WTC11 (cell line): Measurements from ENCODE around the gene TCF7. TPM values are rescaled to one million over a fixed set of nuclear protein-coding genes. Genes with fewer than 3 reads are reported as not detected.

Experiments
- ATAC-seq: fragments of 200-7000 bp; cut with Tn5 transposase; 2 replicates; pipeline ENCODE4 v1.10.0; 2021; ENCODE audit warnings: mild to moderate bottlenecking, moderate library complexity
- CTCF ChIA-PET: fragments of 300-600 bp; sonication (Branson Sonifier 250); formaldehyde crosslinking; loops from one replicate; lab custom pipeline; 2021; ENCODE audit warnings: antibody characterized with exemption; lab: Charles Lee
- POLR2A ChIA-PET: fragments of 350-600 bp; sonication (Branson Sonifier 250); formaldehyde crosslinking; loops from one replicate; lab custom pipeline; 2021; ENCODE audit warnings: antibody characterized with exemption; lab: Charles Lee
- DNase-seq: peaks from one replicate; pipeline ENCODE4 v3.0.0; 2021; ENCODE audit warnings: low spot score
- H3K27ac Mint-ChIP-seq: 2 replicates; pipeline ENCODE4 v1.8.0; 2021; ENCODE audit warnings: mixed read lengths
- H3K27me3 Mint-ChIP-seq: 2 replicates; pipeline ENCODE4 v1.8.0; 2021; ENCODE audit warnings: low read depth, mild to moderate bottlenecking, moderate library complexity, mixed read lengths
- H3K36me3 Mint-ChIP-seq: 2 replicates; pipeline ENCODE4 v1.8.0; 2021; ENCODE audit warnings: mixed read lengths
- H3K4me1 Mint-ChIP-seq: 2 replicates; pipeline ENCODE4 v1.8.0; 2022; ENCODE audit warnings: mixed read lengths
- H3K4me3 Mint-ChIP-seq: 2 replicates; pipeline ENCODE4 v1.8.0; 2021; ENCODE audit warnings: mild to moderate bottlenecking, moderate library complexity, mixed read lengths
- H3K9me3 Mint-ChIP-seq: 2 replicates; pipeline ENCODE4 v1.8.0; 2021; ENCODE audit warnings: mixed read lengths
- ATF1 ChIP-seq: sonication (generic); formaldehyde crosslinking; IDR thresholded peaks from 2 replicates; pipeline ENCODE4 v1.8.1; 2023; ENCODE audit warnings: mild to moderate bottlenecking, moderate library complexity, missing genetic modification reagents
- ELF4 ChIP-seq: sonication (generic); formaldehyde crosslinking; IDR thresholded peaks from 2 replicates; pipeline ENCODE4 v1.8.1; 2022; ENCODE audit warnings: low read depth, mild to moderate bottlenecking, moderate library complexity, missing genetic modification reagents
- ETV6 ChIP-seq: sonication (generic); formaldehyde crosslinking; IDR thresholded peaks from 2 replicates; pipeline ENCODE4 v1.8.1; 2022; ENCODE audit warnings: mild to moderate bottlenecking, missing genetic modification reagents
- FOXJ3 ChIP-seq: sonication (generic); formaldehyde crosslinking; IDR thresholded peaks from 2 replicates; pipeline ENCODE4 v1.9.0; 2021; ENCODE audit warnings: missing genetic modification reagents, mild to moderate bottlenecking, borderline replicate concordance
- GTF2I ChIP-seq: fragments of 250-450 bp; sonication (Bioruptor Pico); conservative IDR thresholded peaks from 2 replicates; pipeline ENCODE4 v1.4.0; 2021; ENCODE audit warnings: mild to moderate bottlenecking
- HMGA2 ChIP-seq: fragments of 250-450 bp; sonication (Bioruptor Pico); IDR thresholded peaks from 2 replicates; pipeline ENCODE4 v1.4.0; 2021; ENCODE audit warnings: mild to moderate bottlenecking, moderate library complexity
- KAT7 ChIP-seq: sonication (generic); formaldehyde crosslinking; IDR thresholded peaks from 2 replicates; pipeline ENCODE4 v1.8.1; 2023; ENCODE audit warnings: missing genetic modification reagents, mild to moderate bottlenecking, borderline replicate concordance
- MXD4 ChIP-seq: fragments of 250-450 bp; sonication (Bioruptor Pico); IDR thresholded peaks from 2 replicates; pipeline ENCODE4 v1.8.0; 2021; ENCODE audit warnings: mild to moderate bottlenecking, moderate library complexity, borderline replicate concordance
- NFE2L1 ChIP-seq: sonication (generic); formaldehyde crosslinking; IDR thresholded peaks from 2 replicates; pipeline ENCODE4 v1.8.1; 2023; ENCODE audit warnings: missing genetic modification reagents
- PRRX2 ChIP-seq: fragments of 250-450 bp; sonication (Bioruptor Pico); IDR thresholded peaks from 2 replicates; pipeline ENCODE4 v1.8.0; 2021; ENCODE audit warnings: mild to moderate bottlenecking
- RELA ChIP-seq: sonication (generic); formaldehyde crosslinking; IDR thresholded peaks from 2 replicates; pipeline ENCODE4 v1.8.1; 2022; ENCODE audit warnings: missing genetic modification reagents, mild to moderate bottlenecking, borderline replicate concordance
- SOX15 ChIP-seq: fragments of 250-450 bp; sonication (Bioruptor Pico); IDR thresholded peaks from 2 replicates; pipeline ENCODE4 v1.9.0; 2021; ENCODE audit warnings: mild to moderate bottlenecking
- ZNF219 ChIP-seq: sonication (generic); formaldehyde crosslinking; IDR thresholded peaks from 2 replicates; pipeline ENCODE4 v1.8.0; 2023; ENCODE audit warnings: missing genetic modification reagents, mild to moderate bottlenecking, borderline replicate concordance
- ZNF317 ChIP-seq: sonication (generic); formaldehyde crosslinking; IDR thresholded peaks from 2 replicates; pipeline ENCODE4 v1.8.1; 2023; ENCODE audit warnings: low read depth, mild to moderate bottlenecking, moderate library complexity, missing genetic modification reagents, borderline replicate concordance
- ZNF423 ChIP-seq: fragments of 250-450 bp; sonication (Bioruptor Pico); IDR thresholded peaks from 2 replicates; pipeline ENCODE4 v2.1.2; 2022; ENCODE audit warnings: mild to moderate bottlenecking, moderate library complexity
- total RNA-seq: library from RNA; stranded (reverse); gene quantifications from 3 replicates; pipeline ENCODE4 v1.2.3, GENCODE V29; 2021
- TF ChIP-seq, protein P1 (sequence below): sonication (generic); formaldehyde crosslinking; IDR thresholded peaks from 2 replicates; pipeline ENCODE4 v1.8.0; 2023; ENCODE audit warnings: missing genetic modification reagents, mild to moderate bottlenecking, borderline replicate concordance
- TF ChIP-seq, protein P2 (sequence below): sonication (generic); formaldehyde crosslinking; IDR thresholded peaks from 2 replicates; pipeline ENCODE4 v1.8.1; 2023; ENCODE audit warnings: mild to moderate bottlenecking, moderate library complexity, missing genetic modification reagents
- TF ChIP-seq, protein P3 (sequence below): sonication (generic); formaldehyde crosslinking; conservative IDR thresholded peaks from 2 replicates; pipeline ENCODE4 v1.8.1; 2023; ENCODE audit warnings: mild to moderate bottlenecking, low read depth, missing genetic modification reagents, moderate library complexity
- TF ChIP-seq, protein P4 (sequence below): sonication (generic); formaldehyde crosslinking; IDR thresholded peaks from 2 replicates; pipeline ENCODE4 v1.8.1; 2022; ENCODE audit warnings: missing genetic modification reagents, borderline replicate concordance

The TCF7 gene
- total RNA-seq, 1 experiment from 2014 or later: 11.3 TPM

DNA sequence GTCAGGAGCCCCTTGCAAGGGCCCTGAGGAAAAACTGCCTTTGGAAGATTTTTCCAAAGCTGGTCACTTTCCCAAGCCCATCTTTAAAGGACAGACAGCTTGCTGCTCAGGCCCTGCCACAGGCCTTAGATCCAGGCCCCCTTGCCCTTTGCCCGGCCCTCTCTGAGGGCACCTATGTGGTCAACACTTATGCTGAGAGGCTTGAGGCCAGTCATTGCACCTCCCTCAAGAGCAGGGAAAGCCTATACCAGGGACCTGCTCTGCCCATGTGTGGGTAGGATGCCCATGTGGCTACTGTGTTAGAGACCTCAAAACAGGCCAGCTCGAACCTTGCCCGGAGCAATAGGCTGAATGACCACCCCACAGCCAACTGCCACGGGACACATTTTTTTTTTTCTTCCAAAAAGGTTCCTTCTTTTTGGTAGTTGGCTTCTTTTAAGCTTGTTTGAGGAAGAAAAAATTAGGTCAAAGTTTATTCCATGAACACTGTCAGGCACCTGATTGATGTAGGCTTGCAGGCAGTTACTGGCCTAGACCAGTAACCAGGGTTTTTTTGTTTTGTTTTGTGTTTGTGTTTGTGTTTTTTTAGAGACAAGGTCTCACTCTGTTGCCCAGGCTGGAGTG, 3.8 kb downstream of the TCF7 start:
- DNase-seq: no peak
- TF ChIP-seq ZNF219 (CRISPR knock-in tag): no peak
- TF ChIP-seq SOX15: no peak
- TF ChIP-seq, protein P1, sequence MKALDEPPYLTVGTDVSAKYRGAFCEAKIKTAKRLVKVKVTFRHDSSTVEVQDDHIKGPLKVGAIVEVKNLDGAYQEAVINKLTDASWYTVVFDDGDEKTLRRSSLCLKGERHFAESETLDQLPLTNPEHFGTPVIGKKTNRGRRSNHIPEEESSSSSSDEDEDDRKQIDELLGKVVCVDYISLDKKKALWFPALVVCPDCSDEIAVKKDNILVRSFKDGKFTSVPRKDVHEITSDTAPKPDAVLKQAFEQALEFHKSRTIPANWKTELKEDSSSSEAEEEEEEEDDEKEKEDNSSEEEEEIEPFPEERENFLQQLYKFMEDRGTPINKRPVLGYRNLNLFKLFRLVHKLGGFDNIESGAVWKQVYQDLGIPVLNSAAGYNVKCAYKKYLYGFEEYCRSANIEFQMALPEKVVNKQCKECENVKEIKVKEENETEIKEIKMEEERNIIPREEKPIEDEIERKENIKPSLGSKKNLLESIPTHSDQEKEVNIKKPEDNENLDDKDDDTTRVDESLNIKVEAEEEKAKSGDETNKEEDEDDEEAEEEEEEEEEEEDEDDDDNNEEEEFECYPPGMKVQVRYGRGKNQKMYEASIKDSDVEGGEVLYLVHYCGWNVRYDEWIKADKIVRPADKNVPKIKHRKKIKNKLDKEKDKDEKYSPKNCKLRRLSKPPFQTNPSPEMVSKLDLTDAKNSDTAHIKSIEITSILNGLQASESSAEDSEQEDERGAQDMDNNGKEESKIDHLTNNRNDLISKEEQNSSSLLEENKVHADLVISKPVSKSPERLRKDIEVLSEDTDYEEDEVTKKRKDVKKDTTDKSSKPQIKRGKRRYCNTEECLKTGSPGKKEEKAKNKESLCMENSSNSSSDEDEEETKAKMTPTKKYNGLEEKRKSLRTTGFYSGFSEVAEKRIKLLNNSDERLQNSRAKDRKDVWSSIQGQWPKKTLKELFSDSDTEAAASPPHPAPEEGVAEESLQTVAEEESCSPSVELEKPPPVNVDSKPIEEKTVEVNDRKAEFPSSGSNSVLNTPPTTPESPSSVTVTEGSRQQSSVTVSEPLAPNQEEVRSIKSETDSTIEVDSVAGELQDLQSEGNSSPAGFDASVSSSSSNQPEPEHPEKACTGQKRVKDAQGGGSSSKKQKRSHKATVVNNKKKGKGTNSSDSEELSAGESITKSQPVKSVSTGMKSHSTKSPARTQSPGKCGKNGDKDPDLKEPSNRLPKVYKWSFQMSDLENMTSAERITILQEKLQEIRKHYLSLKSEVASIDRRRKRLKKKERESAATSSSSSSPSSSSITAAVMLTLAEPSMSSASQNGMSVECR (CRISPR knock-in tag): no peak
- TF ChIP-seq GTF2I (CRISPR knock-in tag): no peak
- no peak for TF ChIP-seq MXD4
- TF ChIP-seq HMGA2: no peak
- TF ChIP-seq ETV6 (CRISPR knock-in tag): no peak
- TF ChIP-seq PRRX2 (CRISPR knock-in tag): no peak
- TF ChIP-seq ATF1 (CRISPR knock-in tag): no peak
- TF ChIP-seq, protein P2, sequence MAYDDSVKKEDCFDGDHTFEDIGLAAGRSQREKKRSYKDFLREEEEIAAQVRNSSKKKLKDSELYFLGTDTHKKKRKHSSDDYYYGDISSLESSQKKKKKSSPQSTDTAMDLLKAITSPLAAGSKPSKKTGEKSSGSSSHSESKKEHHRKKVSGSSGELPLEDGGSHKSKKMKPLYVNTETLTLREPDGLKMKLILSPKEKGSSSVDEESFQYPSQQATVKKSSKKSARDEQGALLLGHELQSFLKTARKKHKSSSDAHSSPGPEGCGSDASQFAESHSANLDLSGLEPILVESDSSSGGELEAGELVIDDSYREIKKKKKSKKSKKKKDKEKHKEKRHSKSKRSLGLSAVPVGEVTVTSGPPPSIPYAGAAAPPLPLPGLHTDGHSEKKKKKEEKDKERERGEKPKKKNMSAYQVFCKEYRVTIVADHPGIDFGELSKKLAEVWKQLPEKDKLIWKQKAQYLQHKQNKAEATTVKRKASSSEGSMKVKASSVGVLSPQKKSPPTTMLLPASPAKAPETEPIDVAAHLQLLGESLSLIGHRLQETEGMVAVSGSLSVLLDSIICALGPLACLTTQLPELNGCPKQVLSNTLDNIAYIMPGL: no peak
- TF ChIP-seq, protein P3, sequence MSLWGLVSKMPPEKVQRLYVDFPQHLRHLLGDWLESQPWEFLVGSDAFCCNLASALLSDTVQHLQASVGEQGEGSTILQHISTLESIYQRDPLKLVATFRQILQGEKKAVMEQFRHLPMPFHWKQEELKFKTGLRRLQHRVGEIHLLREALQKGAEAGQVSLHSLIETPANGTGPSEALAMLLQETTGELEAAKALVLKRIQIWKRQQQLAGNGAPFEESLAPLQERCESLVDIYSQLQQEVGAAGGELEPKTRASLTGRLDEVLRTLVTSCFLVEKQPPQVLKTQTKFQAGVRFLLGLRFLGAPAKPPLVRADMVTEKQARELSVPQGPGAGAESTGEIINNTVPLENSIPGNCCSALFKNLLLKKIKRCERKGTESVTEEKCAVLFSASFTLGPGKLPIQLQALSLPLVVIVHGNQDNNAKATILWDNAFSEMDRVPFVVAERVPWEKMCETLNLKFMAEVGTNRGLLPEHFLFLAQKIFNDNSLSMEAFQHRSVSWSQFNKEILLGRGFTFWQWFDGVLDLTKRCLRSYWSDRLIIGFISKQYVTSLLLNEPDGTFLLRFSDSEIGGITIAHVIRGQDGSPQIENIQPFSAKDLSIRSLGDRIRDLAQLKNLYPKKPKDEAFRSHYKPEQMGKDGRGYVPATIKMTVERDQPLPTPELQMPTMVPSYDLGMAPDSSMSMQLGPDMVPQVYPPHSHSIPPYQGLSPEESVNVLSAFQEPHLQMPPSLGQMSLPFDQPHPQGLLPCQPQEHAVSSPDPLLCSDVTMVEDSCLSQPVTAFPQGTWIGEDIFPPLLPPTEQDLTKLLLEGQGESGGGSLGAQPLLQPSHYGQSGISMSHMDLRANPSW (CRISPR knock-in tag): no peak
- TF ChIP-seq RELA: no peak
- TF ChIP-seq NFE2L1 (CRISPR knock-in tag): no peak
- no peak for TF ChIP-seq ZNF317 (CRISPR knock-in tag)
- no peak for TF ChIP-seq ELF4 (CRISPR knock-in tag)
- TF ChIP-seq FOXJ3 (CRISPR knock-in tag): no peak
- TF ChIP-seq, protein P4, sequence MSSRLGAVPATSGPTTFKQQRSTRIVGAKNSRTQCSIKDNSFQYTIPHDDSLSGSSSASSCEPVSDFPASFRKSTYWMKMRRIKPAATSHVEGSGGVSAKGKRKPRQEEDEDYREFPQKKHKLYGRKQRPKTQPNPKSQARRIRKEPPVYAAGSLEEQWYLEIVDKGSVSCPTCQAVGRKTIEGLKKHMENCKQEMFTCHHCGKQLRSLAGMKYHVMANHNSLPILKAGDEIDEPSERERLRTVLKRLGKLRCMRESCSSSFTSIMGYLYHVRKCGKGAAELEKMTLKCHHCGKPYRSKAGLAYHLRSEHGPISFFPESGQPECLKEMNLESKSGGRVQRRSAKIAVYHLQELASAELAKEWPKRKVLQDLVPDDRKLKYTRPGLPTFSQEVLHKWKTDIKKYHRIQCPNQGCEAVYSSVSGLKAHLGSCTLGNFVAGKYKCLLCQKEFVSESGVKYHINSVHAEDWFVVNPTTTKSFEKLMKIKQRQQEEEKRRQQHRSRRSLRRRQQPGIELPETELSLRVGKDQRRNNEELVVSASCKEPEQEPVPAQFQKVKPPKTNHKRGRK: no peak
- TF ChIP-seq KAT7 (CRISPR knock-in tag): no peak
- TF ChIP-seq ZNF423 (CRISPR knock-in tag): no peak
- Mint-ChIP-seq H3K27me3 (peaks cover 10% of the 10 kb centered on the region), H3K27ac (no peak overlapping the region), H3K36me3 (0 out of 2 replicates have a peak, but pooled peaks cover 3% of the 10 kb centered on the region), H3K4me1 (peaks cover 4% of the 10 kb centered on the region), H3K9me3 (no peaks in the 10 kb centered on the region), H3K4me3 (no peak overlapping the region)
- no peak for ATAC-seq
- POLR2A ChIA-PET: no interaction called here
- CTCF ChIA-PET: no interaction called here
